DOHH2 (cell line): ENCODE measurements around the gene C9orf72.

Source experiments
- H3F3A ChIP-seq: fragments of 200-600 bp; sonication (generic), shearing (Covaris generic); 2 replicates; pipeline ENCODE4 v1.6.0; 2016; ENCODE audit warnings: antibody characterized with exemption, mild to moderate bottlenecking; ENCODE audit not compliant: control insufficient read depth, insufficient read depth
- H3K27ac ChIP-seq: fragments of 200-600 bp; sonication (generic); 2 replicates; pipeline ENCODE4 v1.5.1; 2014; ENCODE audit warnings: low read depth, mild to moderate bottlenecking, low read length, moderate library complexity
- H3K27me3 ChIP-seq: fragments of 200-600 bp; sonication (generic); 2 replicates; pipeline ENCODE4 v1.6.1; 2014; ENCODE audit warnings: mild to moderate bottlenecking, low read length, mixed read lengths; ENCODE audit not compliant: control insufficient read depth
- H3K36me3 ChIP-seq: fragments of 200-600 bp; sonication (generic); 2 replicates; pipeline ENCODE4 v1.6.1; 2014; ENCODE audit warnings: mild to moderate bottlenecking, low read length, moderate library complexity, mixed read lengths; ENCODE audit not compliant: control insufficient read depth
- H3K4me1 ChIP-seq: fragments of 200-600 bp; sonication (generic); 2 replicates; pipeline ENCODE4 v1.6.1; 2014; ENCODE audit warnings: mild to moderate bottlenecking, low read length, mixed read lengths; ENCODE audit not compliant: control insufficient read depth
- H3K4me2 ChIP-seq: fragments of 200-600 bp; sonication (generic); 2 replicates; pipeline ENCODE4 v1.6.0; 2014; ENCODE audit warnings: mild to moderate bottlenecking, low read length, moderate library complexity
- H3K4me3 ChIP-seq: fragments of 200-600 bp; sonication (generic); 2 replicates; pipeline ENCODE4 v1.5.1; 2014; ENCODE audit warnings: mild to moderate bottlenecking, low read length, mixed read lengths
- H3K79me2 ChIP-seq: fragments of 200-600 bp; sonication (generic); 2 replicates; pipeline ENCODE4 v1.6.1; 2014; ENCODE audit warnings: mild to moderate bottlenecking, low read length, mixed read lengths; ENCODE audit not compliant: control insufficient read depth
- H3K9me2 ChIP-seq: fragments of 200-600 bp; sonication (generic); replicated peaks from 2 replicates; pipeline ENCODE4 v1.6.1; 2014; ENCODE audit warnings: mild to moderate bottlenecking, low read length, mixed read lengths; ENCODE audit not compliant: control insufficient read depth
- H3K9me3 ChIP-seq: fragments of 200-600 bp; sonication (generic); 2 replicates; pipeline ENCODE4 v1.6.1; 2014; ENCODE audit warnings: antibody characterized with exemption, low read length, mixed read lengths; ENCODE audit not compliant: control insufficient read depth, insufficient read depth
- H4K20me1 ChIP-seq: fragments of 200-600 bp; sonication (generic); 2 replicates; pipeline ENCODE4 v1.6.0; 2014; ENCODE audit warnings: low read depth, mild to moderate bottlenecking, antibody characterized with exemption, low read length, moderate library complexity; ENCODE audit not compliant: control insufficient read depth, insufficient read depth
- EZH2phosphoT487 ChIP-seq: fragments of 200-600 bp; sonication (generic); IDR thresholded peaks from 2 replicates; pipeline ENCODE4 v1.6.1; 2017; ENCODE audit warnings: borderline replicate concordance, mild to moderate bottlenecking, antibody characterized with exemption, low read length, moderate library complexity, mixed read lengths
- TF ChIP-seq, protein P1 (sequence below): fragments of 200-600 bp; sonication (generic); IDR thresholded peaks from one replicate; pipeline ENCODE4 v1.5.1; 2014; ENCODE audit warnings: antibody characterized with exemption, mild to moderate bottlenecking, low read depth, low read length; ENCODE audit not compliant: poor library complexity, severe bottlenecking

C9orf72 gene

DNA sequence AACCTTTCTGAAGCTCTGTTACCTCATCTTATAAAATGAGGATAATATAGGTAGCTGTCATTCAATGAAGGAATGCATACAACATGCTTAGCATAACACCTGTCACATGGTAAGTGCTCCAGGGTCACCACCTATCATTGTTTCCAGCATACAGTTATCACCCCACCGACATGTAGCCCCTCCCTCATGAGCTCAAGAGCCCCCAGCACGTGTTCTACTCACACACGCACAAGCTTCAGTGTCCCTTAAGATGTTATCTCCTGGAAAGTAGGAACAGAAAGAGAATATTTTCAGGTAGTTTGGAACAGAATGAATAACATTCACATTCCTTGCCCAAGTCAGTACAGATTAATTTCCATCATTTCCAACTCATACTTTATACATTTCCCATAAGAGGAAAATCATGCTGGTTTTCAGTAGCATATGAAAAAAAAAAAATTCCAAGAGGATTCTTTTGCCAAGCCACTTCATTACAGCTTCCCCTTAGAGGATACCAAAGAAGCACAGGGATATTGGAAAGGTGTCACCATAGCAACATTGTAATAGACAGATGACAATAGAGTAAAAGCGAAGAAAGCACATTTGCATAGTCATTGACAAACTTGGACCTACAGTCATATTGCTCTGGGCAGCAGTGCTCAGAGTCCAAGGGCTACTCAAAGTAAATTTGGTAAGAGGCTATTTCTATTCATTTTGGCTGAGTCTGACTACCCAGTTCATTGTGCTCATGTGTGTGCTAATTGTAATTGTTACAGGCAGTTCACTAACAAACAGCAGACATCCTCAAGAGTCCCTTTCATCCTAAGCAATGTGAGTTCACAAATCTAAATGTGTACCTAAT, 42.1 kb downstream of the C9orf72 start:
- H3K4me1 ChIP-seq = peaks cover 18% of the 10 kb centered on the region

DNA sequence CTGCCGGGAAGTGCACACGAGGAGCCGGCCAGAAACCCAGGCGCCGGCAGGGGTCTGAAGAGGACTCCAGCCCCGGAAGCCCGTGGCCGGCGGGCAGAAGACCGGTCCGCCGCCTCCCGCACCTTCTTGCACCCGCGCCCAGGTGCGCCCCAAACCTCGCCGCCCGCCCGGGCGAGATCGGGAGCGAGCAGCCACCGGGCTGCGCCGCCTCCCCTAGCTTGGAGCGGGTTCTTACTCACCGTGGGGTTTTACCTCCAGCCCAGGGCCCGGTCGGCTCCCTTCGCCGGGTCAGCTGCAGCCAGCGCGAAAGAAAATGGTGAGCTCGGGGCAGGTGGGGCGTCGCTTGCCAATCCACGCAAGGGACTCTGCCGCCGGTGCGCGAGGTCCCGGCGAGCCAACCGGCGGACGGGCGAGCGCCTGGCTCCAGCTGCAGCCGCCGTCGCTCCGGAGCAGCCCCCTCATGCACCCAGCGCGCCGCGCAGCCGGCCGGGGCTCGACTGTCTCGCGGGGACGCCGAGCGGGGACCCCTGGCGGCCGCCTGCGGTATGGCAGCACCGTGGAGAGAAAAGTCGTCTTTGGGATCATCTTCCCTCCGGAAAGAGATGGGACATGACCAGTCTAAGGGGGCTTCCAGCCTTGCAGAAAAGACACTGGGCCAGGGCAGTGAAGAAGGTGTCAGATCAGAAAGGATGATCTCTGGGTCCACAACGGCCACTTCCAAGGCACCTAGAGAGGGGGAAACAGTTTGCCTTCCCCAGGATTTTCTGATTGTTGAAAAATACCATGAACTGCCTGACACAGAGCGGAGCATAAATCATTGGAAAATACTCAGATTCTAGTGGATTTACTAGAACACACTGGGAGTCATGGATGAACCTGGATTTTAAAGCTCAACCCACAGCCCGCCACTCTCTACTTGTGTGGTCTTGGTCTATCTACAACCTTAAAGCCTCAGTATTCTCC, 43.7 kb downstream of the C9orf72 start, which contains the start of gene MOB3B:
MOB3B (minus strand) TSS at position 499 of the 963 bp plus-strand sequence. CDS start 74,264 bp downstream, outside the sequence.
- no peaks in the 10 kb centered on the region for H3K36me3 ChIP-seq
- no peaks in the 10 kb centered on the region for H3F3A ChIP-seq
- no peaks in the 10 kb centered on the region for H3K9me3 ChIP-seq
- no peak within 1 kb of the TSS for H3K27ac ChIP-seq
- H3K4me2 ChIP-seq = peak within 1 kb of the TSS; percentile 66
- H4K20me1 ChIP-seq = no peaks in the 10 kb centered on the region
- TF ChIP-seq, protein P1, sequence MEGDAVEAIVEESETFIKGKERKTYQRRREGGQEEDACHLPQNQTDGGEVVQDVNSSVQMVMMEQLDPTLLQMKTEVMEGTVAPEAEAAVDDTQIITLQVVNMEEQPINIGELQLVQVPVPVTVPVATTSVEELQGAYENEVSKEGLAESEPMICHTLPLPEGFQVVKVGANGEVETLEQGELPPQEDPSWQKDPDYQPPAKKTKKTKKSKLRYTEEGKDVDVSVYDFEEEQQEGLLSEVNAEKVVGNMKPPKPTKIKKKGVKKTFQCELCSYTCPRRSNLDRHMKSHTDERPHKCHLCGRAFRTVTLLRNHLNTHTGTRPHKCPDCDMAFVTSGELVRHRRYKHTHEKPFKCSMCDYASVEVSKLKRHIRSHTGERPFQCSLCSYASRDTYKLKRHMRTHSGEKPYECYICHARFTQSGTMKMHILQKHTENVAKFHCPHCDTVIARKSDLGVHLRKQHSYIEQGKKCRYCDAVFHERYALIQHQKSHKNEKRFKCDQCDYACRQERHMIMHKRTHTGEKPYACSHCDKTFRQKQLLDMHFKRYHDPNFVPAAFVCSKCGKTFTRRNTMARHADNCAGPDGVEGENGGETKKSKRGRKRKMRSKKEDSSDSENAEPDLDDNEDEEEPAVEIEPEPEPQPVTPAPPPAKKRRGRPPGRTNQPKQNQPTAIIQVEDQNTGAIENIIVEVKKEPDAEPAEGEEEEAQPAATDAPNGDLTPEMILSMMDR = peak; percentile 82
- peak; percentile 42; the same call in 1 of the 2 replicates for TF ChIP-seq EZH2phosphoT487
- H3K27me3 ChIP-seq = peaks cover 52% of the 10 kb centered on the region
- H3K79me2 ChIP-seq = no peaks in the 10 kb centered on the region
- H3K4me3 ChIP-seq = peak within 1 kb of the TSS; percentile 58
- H3K9me2 ChIP-seq = no peaks in the 10 kb centered on the region
- H3K4me1 ChIP-seq = peaks cover 15% of the 10 kb centered on the region

More for the DNA sequence above, 42.1 kb downstream of the C9orf72 start:
- no peaks in the 10 kb centered on the region for H3K36me3 ChIP-seq
- no peak overlapping the region for H3K4me2 ChIP-seq
- H3K27ac ChIP-seq = no peak overlapping the region
- H3F3A ChIP-seq = no peaks in the 10 kb centered on the region
- no peak overlapping the region for H3K4me3 ChIP-seq
- H3K9me3 ChIP-seq = no peaks in the 10 kb centered on the region
- no peaks in the 10 kb centered on the region for H4K20me1 ChIP-seq
- H3K27me3 ChIP-seq = peaks cover 48% of the 10 kb centered on the region
- TF ChIP-seq EZH2phosphoT487 = no peak
- TF ChIP-seq, protein P1 = no peak
- H3K79me2 ChIP-seq = no peaks in the 10 kb centered on the region
- H3K9me2 ChIP-seq = no peaks in the 10 kb centered on the region

DNA sequence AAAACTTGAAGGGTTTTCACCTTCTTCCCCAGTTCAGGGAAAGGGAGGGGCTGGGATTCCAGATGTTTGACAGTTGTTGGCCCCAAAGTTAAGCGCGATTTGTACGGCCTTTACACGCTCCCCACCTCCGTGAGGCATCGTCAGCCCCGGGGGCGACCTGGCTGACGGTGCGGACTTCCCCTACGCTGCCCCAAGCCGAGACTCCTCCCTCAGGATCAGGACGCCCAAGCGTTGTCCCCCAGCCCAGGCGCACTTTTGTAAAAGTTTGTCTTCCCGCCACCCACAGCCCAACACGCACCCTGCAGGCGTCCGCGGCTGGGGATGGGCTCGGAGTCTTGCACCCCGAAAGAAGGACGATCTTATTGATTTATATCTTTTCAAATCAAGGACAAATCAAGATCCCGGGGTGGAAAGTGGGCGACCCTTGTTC, 44.4 kb downstream of the C9orf72 start:
- Histone ChIP-seq H3K4me3 (peak overlapping the region; percentile 58), H3K4me1 (peaks cover 9% of the 10 kb centered on the region; the same call in 1 of the 2 replicates), H3K27ac (no peak overlapping the region), H3K9me3 (no peaks in the 10 kb centered on the region), H3K4me2 (peak overlapping the region; percentile 66), H4K20me1 (no peaks in the 10 kb centered on the region), H3K79me2 (no peaks in the 10 kb centered on the region), H3K27me3 (peaks cover 56% of the 10 kb centered on the region), H3F3A (no peaks in the 10 kb centered on the region), H3K9me2 (no peaks in the 10 kb centered on the region), H3K36me3 (no peaks in the 10 kb centered on the region)
- no peak for TF ChIP-seq EZH2phosphoT487
- TF ChIP-seq, protein P1 = no peak
